SK-N-SH (cell line): ENCODE measurements around the gene CDH13. TPM values are rescaled to one million over a fixed set of nuclear protein-coding genes. Genes with fewer than 3 reads are reported as not detected.
A peak's percentile ranks its signal among the peaks of the same experiment; 100 is the strongest.

Source experiments
- CTCF ChIA-PET: fragments of 300-600, 350-600 bp; formaldehyde crosslinking; extraction: SDS; loops from one replicate; lab custom pipeline; 2021; lab: Yijun Ruan, JAX
- POLR2A ChIA-PET: fragments of 350-600 bp; sonication (Branson Sonifier 250); formaldehyde crosslinking; extraction: SDS; loops from one replicate; lab custom pipeline; 2020; ENCODE audit warnings: antibody characterized with exemption, inconsistent platforms; lab: Yijun Ruan, JAX
- DNase-seq: peaks from one replicate; pipeline ENCODE4 v3.0.0; 2012
- H2AFZ ChIP-seq: fragments of 200-600 bp; sonication (generic); 2 replicates; pipeline ENCODE4 v1.8.1; 2016; ENCODE audit warnings: antibody characterized with exemption, mild to moderate bottlenecking, low read depth
- H3F3A ChIP-seq: fragments of 200-600 bp; sonication (generic); replicated peaks from 2 replicates; pipeline ENCODE3; 2016; ENCODE audit warnings: antibody characterized with exemption, mild to moderate bottlenecking; ENCODE audit not compliant: insufficient read depth
- H3K27ac ChIP-seq, 2 experiments: fragments of 200-500 bp in 1 of 2; fragments of 200-600 bp in 1 of 2; sonication (Bioruptor generic) in 1 of 2; sonication (generic), shearing (Covaris generic) in 1 of 2; 2 replicates each; pipeline versions ENCODE4 v1.5.1 to v1.6.1; 2014 to 2016; ENCODE audit warnings: low read depth in 2 of 2, inconsistent platforms in 1 of 2, low read length in 1 of 2, mild to moderate bottlenecking in 1 of 2, mixed read lengths in 1 of 2
- H3K27me3 ChIP-seq: fragments of 200-600 bp; sonication (generic), shearing (Covaris generic); 2 replicates; pipeline ENCODE4 v1.6.1; 2016; ENCODE audit warnings: mixed run types; ENCODE audit not compliant: insufficient read depth
- H3K36me3 ChIP-seq, 2 experiments: fragments of 200-500 bp in 1 of 2; fragments of 200-600 bp in 1 of 2; sonication (Bioruptor generic) in 1 of 2; sonication (generic) in 1 of 2; replicated peaks in 1 of 2; 2 replicates each; pipeline versions ENCODE3 to v1.5.1; 2014 to 2016; ENCODE audit warnings: low read length in 1 of 2, mild to moderate bottlenecking in 1 of 2; ENCODE audit not compliant: insufficient read depth in 2 of 2, control insufficient read depth in 1 of 2
- H3K4me1 ChIP-seq, 2 experiments: fragments of 200-500 bp in 1 of 2; fragments of 200-600 bp in 1 of 2; sonication (Bioruptor generic) in 1 of 2; sonication (generic), shearing (Covaris generic) in 1 of 2; 2 replicates each; pipeline versions ENCODE4 v1.5.1 to v1.6.1; 2014 to 2016; ENCODE audit warnings: low read depth in 1 of 2, low read length in 1 of 2, mixed run types in 1 of 2; ENCODE audit not compliant: insufficient read depth in 2 of 2, control insufficient read depth in 1 of 2
- H3K4me2 ChIP-seq: fragments of 200-600 bp; sonication (generic), shearing (Covaris generic); 2 replicates; pipeline ENCODE4 v1.6.1; 2017; ENCODE audit warnings: mixed run types
- H3K4me3 ChIP-seq, 2 experiments: fragments of 200-500 bp in 1 of 2; fragments of 200-600 bp in 1 of 2; sonication (Bioruptor generic) in 1 of 2; sonication (generic), shearing (Covaris generic) in 1 of 2; 2 replicates each; pipeline versions ENCODE4 v1.5.1 to v1.8.1; 2014 to 2016; ENCODE audit warnings: low read depth in 2 of 2, inconsistent platforms in 1 of 2, low read length in 1 of 2, mild to moderate bottlenecking in 1 of 2, mixed read lengths in 1 of 2, moderate library complexity in 1 of 2
- H3K79me2 ChIP-seq: fragments of 200-600 bp; sonication (generic); 2 replicates; pipeline ENCODE4 v1.8.1; 2017; ENCODE audit warnings: mild to moderate bottlenecking; ENCODE audit not compliant: insufficient read depth
- H3K9ac ChIP-seq: fragments of 200-600 bp; sonication (generic); 2 replicates; pipeline ENCODE4 v1.6.1; 2017; ENCODE audit warnings: mixed run types
- H3K9me2 ChIP-seq: fragments of 200-600 bp; sonication (generic); 2 replicates; pipeline ENCODE4 v1.6.1; 2017; ENCODE audit warnings: mixed run types
- H3K9me3 ChIP-seq: fragments of 200-600 bp; sonication (generic); 2 replicates; pipeline ENCODE4 v1.6.1; 2017; ENCODE audit warnings: mixed run types, mild to moderate bottlenecking, moderate library complexity
- H4K20me1 ChIP-seq: fragments of 200-600 bp; sonication (generic); 2 replicates; pipeline ENCODE4 v1.6.1; 2017; ENCODE audit warnings: mild to moderate bottlenecking, mixed run types; ENCODE audit not compliant: insufficient read depth
- ELF1 ChIP-seq: IDR thresholded peaks from 2 replicates; pipeline ENCODE4 v1.4.0; 2012
- EP300 ChIP-seq, 2 experiments: IDR thresholded peaks; 2 replicates each; pipeline versions ENCODE4 v1.4.0 to v1.6.1; 2012; ENCODE audit warnings: borderline replicate concordance in 1 of 2, low read depth in 1 of 2, low read length in 1 of 2
- FOSL2 ChIP-seq: IDR thresholded peaks from 2 replicates; pipeline ENCODE4 v1.4.0; 2012; ENCODE audit warnings: low read depth, mild to moderate bottlenecking, moderate library complexity, borderline replicate concordance
- FOXJ3 ChIP-seq: sonication (generic); formaldehyde crosslinking; IDR thresholded peaks from 2 replicates; pipeline ENCODE4 v1.5.1; 2020; ENCODE audit warnings: mild to moderate bottlenecking, missing genetic modification reagents
- GABPA ChIP-seq: IDR thresholded peaks from 2 replicates; pipeline ENCODE4 v1.4.0; 2012; ENCODE audit warnings: low read depth, mild to moderate bottlenecking
- JUND ChIP-seq: IDR thresholded peaks from 2 replicates; pipeline ENCODE4 v1.4.0; 2012
- NFIC ChIP-seq: IDR thresholded peaks from 2 replicates; pipeline ENCODE4 v1.4.0; 2012; ENCODE audit warnings: borderline replicate concordance
- POLR2AphosphoS5 ChIP-seq: IDR thresholded peaks from 2 replicates; pipeline ENCODE4 v1.6.1; 2012; ENCODE audit warnings: low read depth, low read length
- RFX5 ChIP-seq: IDR thresholded peaks from 2 replicates; pipeline ENCODE4 v1.6.1; 2012; ENCODE audit warnings: mild to moderate bottlenecking, improper control_type of control experiment, low read length
- RXRA ChIP-seq: IDR thresholded peaks from 2 replicates; pipeline ENCODE4 v1.4.0; 2012; ENCODE audit warnings: low read depth, mild to moderate bottlenecking, borderline replicate concordance
- SIN3A ChIP-seq: IDR thresholded peaks from 2 replicates; pipeline ENCODE4 v1.6.1; 2012; ENCODE audit warnings: low read depth, mild to moderate bottlenecking, low read length, moderate library complexity, borderline replicate concordance
- SMC3 ChIP-seq: IDR thresholded peaks from 2 replicates; pipeline ENCODE4 v1.6.1; 2012; ENCODE audit warnings: low read depth, low read length, improper control_type of control experiment
- TAF1 ChIP-seq: IDR thresholded peaks from 2 replicates; pipeline ENCODE4 v1.6.1; 2012; ENCODE audit warnings: low read depth, mild to moderate bottlenecking, low read length, moderate library complexity, borderline replicate concordance
- WGBS: methylation state at CpG from one replicate; pipeline ENCODE4 v1.1.6; 2017; ENCODE audit warnings: low lambda C conversion rate; 5-methylcytosine and 5-hydroxymethylcytosine counted together
- polyA plus RNA-seq, 3 experiments: library from polyadenylated mRNA; depleted of rRNA; stranded (reverse); fragments of >200 nt; gene quantifications; 2 replicates each; pipeline ENCODE4 v1.2.3, GENCODE V29; 2012
- TF ChIP-seq, protein P1 (sequence below): IDR thresholded peaks from 2 replicates; pipeline ENCODE4; 2012
- TF ChIP-seq, protein P2 (sequence below): IDR thresholded peaks from 2 replicates; pipeline ENCODE4 v1.4.0; 2012; ENCODE audit warnings: low read depth
- TF ChIP-seq, protein P3 (sequence below): IDR thresholded peaks from 2 replicates; pipeline ENCODE4 v1.4.0; 2012; ENCODE audit warnings: low read depth, borderline replicate concordance
- TF ChIP-seq, protein P4 (sequence below): fragments of 200-600 bp; sonication (generic); IDR thresholded peaks from 2 replicates; pipeline ENCODE4 v1.6.1; 2017; ENCODE audit warnings: antibody characterized with exemption, mild to moderate bottlenecking, moderate library complexity

CDH13 gene
- polyA plus RNA-seq, 1 of the 3 experiments (the other 2 are of a cell fraction) = 93.0 TPM

DNA sequence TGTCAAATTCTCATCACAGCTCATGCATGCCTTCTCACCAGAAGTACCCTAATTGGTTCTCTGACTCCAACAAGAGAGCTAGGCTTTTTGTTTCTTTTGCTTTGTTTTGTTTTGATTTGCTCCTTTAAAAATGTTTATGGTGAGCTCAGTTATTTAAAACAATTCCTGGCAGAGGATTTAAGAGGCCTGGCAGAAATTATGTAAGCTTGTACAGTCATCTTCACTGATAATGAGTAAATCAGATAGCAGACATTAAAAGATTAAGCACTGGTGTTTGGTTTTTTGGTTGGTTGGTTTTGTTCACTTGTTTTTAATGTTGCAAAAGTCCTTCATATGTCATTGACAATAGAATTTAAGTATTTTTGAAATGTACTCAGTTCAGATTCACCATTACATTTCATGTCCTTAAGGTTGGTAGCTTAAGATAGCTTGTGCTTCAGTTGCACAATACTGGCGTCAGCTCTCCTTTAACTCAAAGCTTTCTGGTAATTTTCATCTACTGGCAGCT lies 378.9 kb downstream of the CDH13 start (continued):
- no peak for TF ChIP-seq GABPA
- TF ChIP-seq, protein P1, sequence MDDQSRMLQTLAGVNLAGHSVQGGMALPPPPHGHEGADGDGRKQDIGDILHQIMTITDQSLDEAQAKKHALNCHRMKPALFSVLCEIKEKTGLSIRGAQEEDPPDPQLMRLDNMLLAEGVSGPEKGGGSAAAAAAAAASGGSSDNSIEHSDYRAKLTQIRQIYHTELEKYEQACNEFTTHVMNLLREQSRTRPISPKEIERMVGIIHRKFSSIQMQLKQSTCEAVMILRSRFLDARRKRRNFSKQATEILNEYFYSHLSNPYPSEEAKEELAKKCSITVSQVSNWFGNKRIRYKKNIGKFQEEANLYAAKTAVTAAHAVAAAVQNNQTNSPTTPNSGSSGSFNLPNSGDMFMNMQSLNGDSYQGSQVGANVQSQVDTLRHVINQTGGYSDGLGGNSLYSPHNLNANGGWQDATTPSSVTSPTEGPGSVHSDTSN = no peak
- TF ChIP-seq NFIC = no peak
- TF ChIP-seq RXRA = no peak
- TF ChIP-seq SIN3A = no peak
- TF ChIP-seq ELF1 = no peak
- TF ChIP-seq, protein P2, sequence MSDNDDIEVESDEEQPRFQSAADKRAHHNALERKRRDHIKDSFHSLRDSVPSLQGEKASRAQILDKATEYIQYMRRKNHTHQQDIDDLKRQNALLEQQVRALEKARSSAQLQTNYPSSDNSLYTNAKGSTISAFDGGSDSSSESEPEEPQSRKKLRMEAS = no peak
- TF ChIP-seq, protein P3, sequence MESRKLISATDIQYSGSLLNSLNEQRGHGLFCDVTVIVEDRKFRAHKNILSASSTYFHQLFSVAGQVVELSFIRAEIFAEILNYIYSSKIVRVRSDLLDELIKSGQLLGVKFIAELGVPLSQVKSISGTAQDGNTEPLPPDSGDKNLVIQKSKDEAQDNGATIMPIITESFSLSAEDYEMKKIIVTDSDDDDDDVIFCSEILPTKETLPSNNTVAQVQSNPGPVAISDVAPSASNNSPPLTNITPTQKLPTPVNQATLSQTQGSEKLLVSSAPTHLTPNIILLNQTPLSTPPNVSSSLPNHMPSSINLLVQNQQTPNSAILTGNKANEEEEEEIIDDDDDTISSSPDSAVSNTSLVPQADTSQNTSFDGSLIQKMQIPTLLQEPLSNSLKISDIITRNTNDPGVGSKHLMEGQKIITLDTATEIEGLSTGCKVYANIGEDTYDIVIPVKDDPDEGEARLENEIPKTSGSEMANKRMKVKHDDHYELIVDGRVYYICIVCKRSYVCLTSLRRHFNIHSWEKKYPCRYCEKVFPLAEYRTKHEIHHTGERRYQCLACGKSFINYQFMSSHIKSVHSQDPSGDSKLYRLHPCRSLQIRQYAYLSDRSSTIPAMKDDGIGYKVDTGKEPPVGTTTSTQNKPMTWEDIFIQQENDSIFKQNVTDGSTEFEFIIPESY = no peak
- TF ChIP-seq FOXJ3 (CRISPR knock-in tag) = no peak

DNA sequence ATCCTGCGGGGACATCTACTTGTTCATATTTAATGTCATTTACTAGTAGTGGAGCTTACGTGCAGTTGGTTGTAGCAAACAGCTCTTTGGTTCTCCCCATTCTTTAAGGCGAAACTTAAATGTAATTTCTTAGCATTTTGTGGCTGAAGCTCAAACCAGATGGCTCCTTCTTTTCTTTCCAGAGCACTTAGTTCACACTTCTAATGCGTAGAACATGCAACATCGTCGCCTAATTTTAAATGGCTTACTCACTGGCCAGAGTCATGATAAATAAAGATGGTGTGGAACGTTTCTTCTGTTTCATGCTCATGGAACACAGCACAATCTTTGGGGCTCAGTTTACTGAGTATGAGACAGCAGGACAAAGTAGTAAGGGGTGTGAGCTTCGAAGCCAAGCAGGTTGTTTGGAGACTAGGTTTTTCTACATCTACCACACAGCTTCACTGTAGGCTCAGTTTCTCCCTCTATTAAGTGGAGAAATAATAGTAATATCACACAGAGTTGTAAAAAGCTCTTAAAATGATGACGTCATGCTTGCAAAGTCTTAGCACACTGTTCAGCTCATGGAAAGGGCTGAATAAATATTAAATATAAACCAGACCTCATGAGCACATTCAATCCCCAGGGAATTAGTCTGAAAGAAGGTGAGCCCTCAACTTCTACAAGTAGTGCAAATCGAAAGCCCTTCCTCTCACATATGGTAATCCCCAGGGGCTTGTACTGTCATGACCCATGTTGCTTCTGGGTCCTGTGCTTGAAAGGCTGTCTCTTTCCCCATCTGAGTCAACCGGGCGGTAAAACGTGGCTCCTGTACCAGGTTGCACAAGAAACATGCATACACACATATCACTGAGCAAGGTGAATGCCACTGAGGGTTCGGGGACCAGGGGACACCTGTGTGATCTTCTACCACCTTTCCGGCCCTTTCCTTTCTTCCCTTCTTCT lies 384.3 kb downstream of the CDH13 start:
- Histone ChIP-seq H3K27ac (peak overlapping the region in 1 of 2 experiments; percentile 39; a peak in 1 of 4 replicates), H3K9me2 (no peaks in the 10 kb centered on the region), H3K79me2 (0 out of 2 replicates have a peak, but pooled peaks cover 5% of the 10 kb centered on the region), H3K27me3 (no peaks in the 10 kb centered on the region), H3K4me1 (no peaks in the 10 kb centered on the region; a peak in 1 of 4 replicates), H3K4me3 (peak overlapping the region in 1 of 2 experiments; percentile 43; a peak in 2 of 4 replicates), H3F3A (no peaks in the 10 kb centered on the region), H2AFZ (peak overlapping the region; percentile 44), H4K20me1 (no peaks in the 10 kb centered on the region), H3K36me3 (no peaks in the 10 kb centered on the region), H3K9me3 (no peaks in the 10 kb centered on the region), H3K4me2 (peak overlapping the region; percentile 71), H3K9ac (no peak overlapping the region)
- 40% methylated on average over 13 of the region's 15 CpGs for WGBS
- no peak for DNase-seq
- ChIA-PET CTCF (no interaction called here), POLR2A (no interaction called here)
- TF ChIP-seq RXRA = no peak
- no peak for TF ChIP-seq RFX5
- TF ChIP-seq, protein P1 = no peak
- TF ChIP-seq, protein P2 = no peak
- TF ChIP-seq JUND = no peak
- TF ChIP-seq SIN3A = no peak
- no peak for TF ChIP-seq FOXJ3 (CRISPR knock-in tag)
- TF ChIP-seq, protein P4, sequence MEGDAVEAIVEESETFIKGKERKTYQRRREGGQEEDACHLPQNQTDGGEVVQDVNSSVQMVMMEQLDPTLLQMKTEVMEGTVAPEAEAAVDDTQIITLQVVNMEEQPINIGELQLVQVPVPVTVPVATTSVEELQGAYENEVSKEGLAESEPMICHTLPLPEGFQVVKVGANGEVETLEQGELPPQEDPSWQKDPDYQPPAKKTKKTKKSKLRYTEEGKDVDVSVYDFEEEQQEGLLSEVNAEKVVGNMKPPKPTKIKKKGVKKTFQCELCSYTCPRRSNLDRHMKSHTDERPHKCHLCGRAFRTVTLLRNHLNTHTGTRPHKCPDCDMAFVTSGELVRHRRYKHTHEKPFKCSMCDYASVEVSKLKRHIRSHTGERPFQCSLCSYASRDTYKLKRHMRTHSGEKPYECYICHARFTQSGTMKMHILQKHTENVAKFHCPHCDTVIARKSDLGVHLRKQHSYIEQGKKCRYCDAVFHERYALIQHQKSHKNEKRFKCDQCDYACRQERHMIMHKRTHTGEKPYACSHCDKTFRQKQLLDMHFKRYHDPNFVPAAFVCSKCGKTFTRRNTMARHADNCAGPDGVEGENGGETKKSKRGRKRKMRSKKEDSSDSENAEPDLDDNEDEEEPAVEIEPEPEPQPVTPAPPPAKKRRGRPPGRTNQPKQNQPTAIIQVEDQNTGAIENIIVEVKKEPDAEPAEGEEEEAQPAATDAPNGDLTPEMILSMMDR = no peak
- no peak for TF ChIP-seq EP300 (IDR thresholded peaks at IDR 0.05; ENCODE audit: borderline replicate concordance in 1 of 2, low read depth in 1 of 2, low read length in 1 of 2)
- no peak for TF ChIP-seq NFIC
- TF ChIP-seq SMC3 = no peak
- no peak for TF ChIP-seq POLR2AphosphoS5
- no peak for TF ChIP-seq FOSL2
- no peak for TF ChIP-seq TAF1
